Measurements from ENCODE around the gene PRPS2.

The PRPS2 gene

DNA sequence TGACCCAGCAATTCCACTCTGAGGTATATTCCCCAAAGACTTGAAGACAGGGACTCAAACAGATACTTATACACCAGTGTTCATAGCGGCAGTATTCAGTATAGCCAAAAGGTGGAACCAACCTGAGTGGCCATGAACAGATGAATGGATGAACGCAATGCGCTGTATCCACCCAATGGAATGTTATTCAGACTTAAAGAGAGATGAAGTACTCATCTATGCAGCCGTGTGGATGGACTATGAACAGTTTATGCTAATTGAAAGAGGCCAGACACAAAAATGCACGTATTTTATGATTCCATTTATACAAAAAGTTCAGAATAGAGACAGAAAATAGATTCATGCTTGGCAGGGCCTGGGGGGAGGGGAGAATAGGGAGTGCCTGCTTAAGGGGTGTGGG lies 26.3 kb downstream of the PRPS2 start:
- DNase-seq (ENCODE audit: low read depth): no peak

GRCh38 chrX:12819222-12819621 lies 28.0 kb downstream of the PRPS2 start:
- no peak for DNase-seq (ENCODE audit: low read depth)

DNA sequence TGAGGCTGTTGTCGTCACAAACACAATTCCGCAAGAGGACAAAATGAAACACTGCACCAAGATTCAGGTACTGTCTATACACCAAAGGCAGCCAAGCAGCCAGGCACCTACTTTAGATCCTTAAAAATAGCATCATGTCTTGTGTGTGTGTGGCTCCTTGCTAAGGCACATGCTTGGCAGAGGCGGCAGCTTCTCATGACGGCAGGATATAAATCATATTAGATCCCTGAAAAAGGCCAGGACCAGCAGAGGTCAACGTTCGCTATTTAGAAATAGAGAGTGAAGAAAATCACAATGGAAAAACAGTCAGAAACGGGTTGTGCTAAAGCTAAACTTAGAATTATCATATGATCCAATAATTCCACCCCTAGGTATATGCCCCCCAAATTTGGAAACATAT lies 29.5 kb downstream of the PRPS2 start:
- no peak for DNase-seq (ENCODE audit: low read depth)

GRCh38 chrX:12824944-12825343 lies 33.7 kb downstream of the PRPS2 start:
- DNase-seq (ENCODE audit: low read depth): no peak

DNA sequence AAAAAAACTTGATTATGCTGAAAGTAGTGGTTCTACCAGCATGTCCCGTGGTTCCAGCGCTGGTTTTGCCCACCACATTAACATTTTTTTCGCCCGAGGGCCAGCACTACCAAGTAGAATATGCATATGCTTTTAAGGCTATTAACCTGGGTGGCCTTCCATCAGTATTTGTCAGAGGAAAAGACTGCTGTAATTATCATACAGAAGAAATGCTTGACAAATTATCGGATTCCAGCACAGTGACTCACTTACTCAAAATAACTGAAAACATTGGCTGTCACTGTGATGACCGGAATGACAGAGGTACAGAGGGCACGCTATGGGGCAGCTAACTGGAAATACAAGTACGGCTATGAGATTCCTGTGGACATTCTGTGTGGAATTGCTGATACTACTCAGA lies 34.6 kb downstream of the PRPS2 start:
- no peak for DNase-seq (ENCODE audit: low read depth)

DNA sequence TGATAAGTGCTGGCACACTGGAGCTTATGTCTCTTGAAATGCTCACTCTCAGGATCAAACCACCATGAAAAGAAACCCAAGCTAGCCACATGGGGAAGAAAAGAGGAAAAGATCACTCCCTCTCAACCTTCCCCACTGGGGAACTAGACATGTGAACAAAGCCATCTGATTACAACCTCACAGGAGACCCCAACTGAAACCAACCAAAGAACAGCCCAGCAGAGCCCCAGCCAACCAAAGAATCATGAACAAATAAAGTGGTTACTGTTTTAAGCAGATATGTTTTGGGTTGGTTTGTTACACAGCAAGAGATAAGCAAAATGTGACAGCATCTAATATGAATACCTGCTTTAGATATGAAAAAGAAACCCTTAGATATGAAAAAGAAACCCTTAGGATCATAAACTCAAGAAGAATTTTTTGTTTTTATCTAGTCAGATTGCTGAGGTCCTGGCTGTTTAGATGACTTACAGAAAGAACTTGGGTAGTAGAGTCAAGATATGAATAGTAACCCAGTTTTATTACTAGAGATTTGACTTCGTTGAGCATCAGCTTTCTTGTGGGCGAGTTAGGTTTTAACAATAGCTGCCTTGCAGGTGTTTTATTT lies 52.0 kb downstream of the PRPS2 start:
- no peak for DNase-seq (ENCODE audit: low read depth)

- no peak for DNase-seq (ENCODE audit: low read depth)
These were observed 52.6 kb downstream of the PRPS2 start for GRCh38 chrX:12843668-12844279.

GRCh38 chrX:12844319-12844718 lies 53.1 kb downstream of the PRPS2 start:
- no peak for DNase-seq (ENCODE audit: low read depth)

DNA sequence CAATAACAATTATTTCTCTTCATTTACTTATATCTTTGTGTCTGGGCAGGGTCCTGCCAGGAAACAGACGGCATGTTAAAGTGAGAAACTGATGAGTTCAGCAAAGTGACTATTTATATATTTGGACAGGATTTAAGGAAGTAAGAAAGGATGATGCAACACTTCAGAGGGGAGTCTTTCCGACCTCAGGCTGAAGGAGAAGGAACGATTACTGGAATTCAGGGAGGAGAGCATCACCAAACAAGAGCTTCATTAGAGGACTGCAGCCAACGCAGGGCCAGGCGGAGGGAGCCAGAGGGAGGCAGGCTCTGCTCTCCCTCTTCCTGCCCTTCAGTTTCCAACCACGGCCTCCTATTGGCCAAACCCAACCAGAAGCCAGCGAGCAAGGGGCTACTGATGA lies 74.1 kb downstream of the PRPS2 start:
- no peak for DNase-seq (ENCODE audit: low read depth)

DNA sequence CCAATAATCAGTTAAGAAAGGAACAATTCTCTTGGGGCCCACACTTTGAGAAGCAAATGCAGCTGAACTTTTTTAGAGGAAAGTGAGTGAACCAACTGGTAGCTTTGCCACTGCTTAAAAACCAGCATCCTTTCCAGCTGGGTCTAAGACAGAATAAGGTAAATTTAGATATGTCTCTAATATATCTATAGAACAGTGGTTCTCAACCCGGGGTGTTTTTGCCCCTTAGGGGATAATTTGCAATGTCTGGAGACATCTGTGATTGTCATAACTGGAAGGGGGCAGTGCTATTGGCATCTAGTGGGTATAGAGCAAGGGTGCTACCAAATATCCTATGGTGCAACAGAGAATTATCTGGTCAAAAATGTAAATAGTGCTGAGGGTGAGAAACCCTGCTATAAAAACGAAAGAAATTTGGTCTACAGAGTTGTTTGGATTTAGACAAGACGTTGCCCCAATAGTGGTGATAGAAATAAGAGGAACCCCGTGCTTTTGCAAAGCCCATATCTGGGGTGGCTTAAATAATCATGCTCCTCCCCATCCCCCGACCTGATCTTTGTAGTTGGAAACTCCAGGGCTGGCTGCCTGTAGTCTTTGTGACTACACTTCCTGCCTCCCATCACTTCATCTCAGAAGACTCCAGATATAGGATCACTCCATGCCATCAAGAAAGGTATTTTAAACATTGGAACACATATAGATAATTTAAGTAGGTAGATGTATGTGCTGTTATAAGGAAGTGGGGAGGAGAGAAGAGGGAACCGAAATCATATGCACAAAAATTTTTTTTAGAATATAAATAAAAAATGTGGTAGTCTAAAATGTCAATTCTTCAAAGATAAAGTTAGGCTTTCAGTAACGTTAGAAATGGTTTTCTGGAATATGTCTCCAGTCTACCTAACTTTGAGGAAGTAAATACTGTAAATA lies 75.5 kb downstream of the PRPS2 start, which contains the start of gene TLR7:
Gene TLR7, plus strand, starts transcription at position 622 of the 927 bp plus-strand sequence. CDS start 507 bp downstream, outside the sequence.
- DNase-seq (ENCODE audit: low read depth): no peak

GRCh38 chrX:12867685-12868084 lies 76.5 kb downstream of the PRPS2 start:
- DNase-seq (ENCODE audit: low read depth): no peak

DNA sequence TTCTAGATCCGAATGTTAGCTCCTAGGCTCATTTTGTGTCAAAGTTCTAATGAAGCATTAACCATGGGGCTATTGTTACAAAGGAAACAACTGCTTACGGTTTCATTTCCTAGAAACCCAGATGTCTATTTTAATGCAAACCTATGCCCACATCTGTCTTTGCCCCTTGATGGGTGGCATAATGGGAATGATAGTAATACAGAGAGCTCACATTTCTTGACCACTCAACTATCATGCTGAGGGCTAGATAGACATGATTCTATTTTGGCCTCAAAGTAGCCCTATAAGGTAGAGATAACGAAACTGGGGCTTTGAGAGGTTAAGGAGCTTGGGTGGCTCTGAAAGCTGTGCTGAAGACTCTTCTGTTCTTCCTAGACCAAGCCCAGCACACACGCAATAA lies 77.5 kb downstream of the PRPS2 start:
- DNase-seq (ENCODE audit: low read depth): no peak

DNA sequence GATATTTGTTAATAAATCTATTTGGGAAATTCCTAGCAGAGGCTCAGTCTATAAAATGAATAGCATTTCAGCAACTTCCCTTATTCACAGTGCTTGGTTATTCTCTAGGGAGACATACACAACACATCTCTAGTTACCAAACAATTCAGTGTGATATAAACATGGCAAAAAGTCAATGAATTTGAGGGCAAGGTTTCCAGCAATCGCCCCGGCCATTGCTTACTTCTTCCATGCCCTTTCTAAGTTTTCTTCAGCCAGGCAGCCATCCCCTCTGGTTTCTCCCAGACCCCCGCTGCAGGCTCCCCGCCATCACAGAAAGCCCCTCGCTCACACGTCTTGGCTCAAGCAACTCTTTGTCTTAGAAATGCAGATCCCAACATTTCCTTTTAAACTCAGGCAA lies 80.0 kb downstream of the PRPS2 start:
- no peak for DNase-seq (ENCODE audit: low read depth)

- no peak for DNase-seq (ENCODE audit: low read depth)
These were observed 81.5 kb downstream of the PRPS2 start for GRCh38 chrX:12872741-12873140.
